K562 (cell line): ENCODE results near the gene GSTA3. TPM values are rescaled to one million over a fixed set of nuclear protein-coding genes. Genes with fewer than 3 reads are reported as not detected.

Source experiments
- ATAC-seq: fragments of 200-7000 bp; cut with Tn5 transposase; 3 replicates; pipeline ENCODE4 v1.9.1; 2020; ENCODE audit warnings: moderate library complexity
- BruUV-seq: library from RNA; stranded (reverse); fragments of 400-500 nt; replicated peaks from 2 replicates; lab custom pipeline; 2021; lab: Mats Ljungman, UMichigan
- CTCF ChIA-PET: fragments of 300-600 bp; formaldehyde crosslinking; extraction: SDS; loops from one replicate; lab custom pipeline; 2021; ENCODE audit warnings: low intra/inter-chr PET ratio; lab: Yijun Ruan, JAX
- POLR2A ChIA-PET: fragments of 300-600, 350-650 bp; sonication (Branson Sonifier 250); formaldehyde crosslinking; extraction: SDS; loops from one replicate; lab custom pipeline; 2021; ENCODE audit warnings: antibody characterized with exemption, inconsistent platforms; lab: Yijun Ruan, JAX
- DNase-seq, 4 experiments: peaks; one replicate each; pipeline versions ENCODE4 v3.0.0 to v3.0.0-alpha.2; 2011 to 2018; ENCODE audit warnings: low spot score in 3 of 4, mixed read lengths in 3 of 4; ENCODE audit errors: extremely low read depth in 1 of 4
- FAIRE-seq: peaks from 2 replicates; lab custom pipeline; 2011; peaks lifted over from hg19 to GRCh38; lab: Jason Lieb, UNC
- H2AFZ ChIP-seq: 2 replicates; pipeline ENCODE4 v1.6.0; 2011; ENCODE audit warnings: low read depth, low read length, control low read depth, inconsistent platforms
- H3K27ac ChIP-seq: fragments of 200-600 bp; 3 replicates; pipeline ENCODE4 v1.8.0; 2011; ENCODE audit warnings: low read depth, mild to moderate bottlenecking, control low read depth, inconsistent platforms, low read length, moderate library complexity, mixed read lengths; ENCODE audit errors: extremely low read depth
- H3K27me3 ChIP-seq, 2 experiments: fragments of 300-600 bp in 1 of 2; 2 replicates in 1 of 2; 3 replicates in 1 of 2; pipeline versions ENCODE4 v1.6.0 to v1.8.0; 2011; ENCODE audit warnings: inconsistent platforms in 2 of 2, low read length in 2 of 2, mild to moderate bottlenecking in 1 of 2, mixed read lengths in 1 of 2, moderate library complexity in 1 of 2; ENCODE audit not compliant: control insufficient read depth in 2 of 2, insufficient read depth in 2 of 2
- H3K36me3 ChIP-seq: fragments of 300-600 bp; 3 replicates; pipeline ENCODE4 v1.8.0; 2011; ENCODE audit warnings: mild to moderate bottlenecking, low read length, inconsistent platforms; ENCODE audit not compliant: control insufficient read depth, insufficient read depth
- H3K4me1 ChIP-seq, 2 experiments: fragments of 200-600 bp in 1 of 2; replicated peaks in 1 of 2; 2 replicates in 1 of 2; 3 replicates in 1 of 2; pipeline versions ENCODE4 v1.5.1 to v1.8.0; 2011; ENCODE audit warnings: inconsistent platforms in 2 of 2, low read length in 2 of 2, mild to moderate bottlenecking in 1 of 2, mixed read lengths in 1 of 2, moderate library complexity in 1 of 2; ENCODE audit not compliant: control insufficient read depth in 2 of 2, insufficient read depth in 2 of 2
- H3K4me2 ChIP-seq: 2 replicates; pipeline ENCODE4 v1.6.1; 2011; ENCODE audit warnings: low read length, control low read depth, inconsistent platforms, mixed read lengths; ENCODE audit not compliant: insufficient read depth
- H3K4me3 ChIP-seq: fragments of 200-600 bp; sonication (generic), shearing (Covaris generic); 2 replicates; pipeline ENCODE4 v1.5.1; 2016; ENCODE audit warnings: control low read depth, inconsistent platforms
- H3K79me2 ChIP-seq: fragments of 200-600 bp; 3 replicates; pipeline ENCODE4 v1.8.0; 2011; ENCODE audit warnings: low read length, inconsistent platforms; ENCODE audit not compliant: control insufficient read depth, insufficient read depth
- H3K9ac ChIP-seq, 2 experiments: 2 replicates each; pipeline versions ENCODE4 v1.6.0 to v1.6.1; 2011; ENCODE audit warnings: low read depth in 2 of 2, low read length in 2 of 2, control low read depth in 1 of 2, inconsistent platforms in 1 of 2, mild to moderate bottlenecking in 1 of 2, mixed read lengths in 1 of 2; ENCODE audit not compliant: insufficient read depth in 1 of 2
- H3K9me1 ChIP-seq: one replicate; pipeline ENCODE4 v1.6.0; 2011; ENCODE audit warnings: inconsistent platforms, mild to moderate bottlenecking, low read length, moderate library complexity; ENCODE audit not compliant: control insufficient read depth, insufficient read depth
- H3K9me3 ChIP-seq: replicated peaks from 2 replicates; pipeline ENCODE4 v1.5.1; 2011; ENCODE audit warnings: low read depth, low read length, inconsistent platforms; ENCODE audit not compliant: control insufficient read depth, insufficient read depth
- H4K20me1 ChIP-seq: replicated peaks from 2 replicates; pipeline ENCODE4 v1.6.1; 2011; ENCODE audit warnings: low read length, inconsistent platforms, mixed read lengths; ENCODE audit not compliant: control insufficient read depth, insufficient read depth
- ASH1L ChIP-seq: fragments of 450-650 bp; IDR thresholded peaks from 2 replicates; pipeline ENCODE4 v1.6.1; 2018; ENCODE audit warnings: borderline replicate concordance, mild to moderate bottlenecking, low read depth; ENCODE audit not compliant: partially characterized antibody
- BRD9 ChIP-seq: fragments of 450-650 bp; IDR thresholded peaks from 2 replicates; pipeline ENCODE4 v1.6.1; 2018; ENCODE audit warnings: low read depth; ENCODE audit not compliant: partially characterized antibody
- MCM2 ChIP-seq: fragments of 450-650 bp; IDR thresholded peaks from 2 replicates; pipeline ENCODE4 v1.6.1; 2017; ENCODE audit warnings: low read depth, mild to moderate bottlenecking
- POLR2G ChIP-seq: fragments of 200-400 bp; formaldehyde crosslinking; IDR thresholded peaks from 2 replicates; pipeline ENCODE4 v1.6.1; 2017; ENCODE audit warnings: low read depth, mild to moderate bottlenecking, antibody characterized with exemption, low read length, moderate library complexity
- RBFOX2 ChIP-seq: fragments of 200-400 bp; formaldehyde crosslinking; IDR thresholded peaks from 2 replicates; pipeline ENCODE4 v1.6.1; 2017; ENCODE audit warnings: low read depth, mild to moderate bottlenecking, low read length, moderate library complexity
- SNRNP70 ChIP-seq: fragments of 200-400 bp; formaldehyde crosslinking; optimal IDR thresholded peaks from 2 replicates; pipeline ENCODE3; 2017; ENCODE audit warnings: low read depth, low read length
- ZNF197 ChIP-seq: fragments of 200-800 bp; sonication (Bioruptor generic); IDR thresholded peaks from 2 replicates; pipeline ENCODE4 v1.6.1; 2016; ENCODE audit warnings: low read depth, missing genetic modification characterization, missing compliant biosample characterization
- ZNF316 ChIP-seq: fragments of 450-650 bp; IDR thresholded peaks from 2 replicates; pipeline ENCODE4 v1.6.1; 2016
- ZNF785 ChIP-seq: fragments of 250-450 bp; sonication (Bioruptor Pico); IDR thresholded peaks from 2 replicates; pipeline ENCODE4 v1.4.0; 2020; ENCODE audit warnings: mild to moderate bottlenecking
- WGBS: fragments of 100-300 bp; shearing (Covaris generic); methylation state at CpG from one replicate; pipeline ENCODE4 v1.1.6; 2016; ENCODE audit warnings: low coverage, mixed read lengths; ENCODE audit not compliant: insufficient coverage; ENCODE audit errors: missing lambda C conversion rate; 5-methylcytosine and 5-hydroxymethylcytosine counted together
- in situ Hi-C: fragments of 300-500 bp; cut with MboI; formaldehyde crosslinking; loops from 4 replicates; pipeline ENCODE4 v1.15.0; 2018; ENCODE audit warnings: inconsistent platforms, mixed read lengths
- intact Hi-C: fragments of 100-400 bp; cut with micrococcal nuclease; formaldehyde crosslinking; loops from 2 replicates; pipeline ENCODE4 v1.14.2; 2022
- polyA plus RNA-seq, 8 experiments: library from polyadenylated mRNA; depleted of rRNA in 4 of 8; stranded (reverse) in 5 of 8; unstranded in 3 of 8; fragments of >200 nt; fragmentation: Nextera tagmentation in 2 of 8; fragmentation: Illumina TruSeq in 1 of 8; extraction: Ambion mirVana in 2 of 8; extraction: Trizol in 1 of 8; gene quantifications; 2 replicates each; pipeline versions ENCODE4 v1.2.1 to v1.2.3, GENCODE V29; 2011 to 2014; ENCODE audit warnings: inconsistent platforms in 1 of 8, missing spikeins in 1 of 8
- total RNA-seq, 7 experiments: library from RNA; depleted of rRNA in 6 of 7; stranded (reverse); fragments of >200 nt in 6 of 7; fragmentation: Illumina TruSeq in 2 of 7; extraction: Trizol in 2 of 7; gene quantifications; 2 replicates each; pipeline versions ENCODE4 v1.2.1 to v1.2.3, GENCODE V29; 2011 to 2021; ENCODE audit warnings: low replicate concordance in 1 of 7
- TF ChIP-seq, protein P1 (sequence below): IDR thresholded peaks from 2 replicates; pipeline ENCODE4 v1.6.1; 2011; ENCODE audit warnings: borderline replicate concordance, low read depth, mild to moderate bottlenecking, moderate library complexity, low read length; ENCODE audit not compliant: insufficient read depth, poor library complexity, severe bottlenecking
- TF ChIP-seq, protein P2 (sequence below): fragments of 250-450 bp; sonication (Bioruptor Pico); IDR thresholded peaks from 2 replicates; pipeline ENCODE4 v1.9.0; 2021; ENCODE audit warnings: mild to moderate bottlenecking, inconsistent platforms

The GSTA3 gene
- total and polyA plus RNA-seq, 9 of the 15 experiments (the other 6 are each of a cell fraction or from before 2014, with no cell fraction given), result not detected

DNA sequence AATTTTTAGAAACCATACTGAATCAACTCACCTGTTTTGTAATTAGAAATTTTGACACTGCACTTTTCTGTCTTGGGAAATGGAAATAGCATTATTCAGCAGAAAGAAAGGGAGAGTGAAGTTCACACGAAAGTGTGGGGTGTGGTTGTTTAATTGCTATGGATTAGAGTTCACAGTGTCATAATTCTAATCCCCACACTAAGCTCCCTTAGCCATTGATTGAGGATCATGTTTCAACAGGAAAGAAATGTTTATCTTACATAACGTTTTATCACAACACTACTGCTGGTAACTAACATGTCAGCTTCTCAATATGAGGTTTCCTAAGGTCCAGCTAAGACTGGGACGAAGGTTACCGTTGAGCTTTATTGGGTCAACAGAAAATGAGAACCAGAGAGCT, 37.5 kb downstream of the GSTA3 start (continued):
- TF ChIP-seq ZNF785 (CRISPR knock-in tag) (no peak), RBFOX2 (no peak), ZNF316 (no peak)
- TF ChIP-seq, all 486 proteins: peak for 0

DNA sequence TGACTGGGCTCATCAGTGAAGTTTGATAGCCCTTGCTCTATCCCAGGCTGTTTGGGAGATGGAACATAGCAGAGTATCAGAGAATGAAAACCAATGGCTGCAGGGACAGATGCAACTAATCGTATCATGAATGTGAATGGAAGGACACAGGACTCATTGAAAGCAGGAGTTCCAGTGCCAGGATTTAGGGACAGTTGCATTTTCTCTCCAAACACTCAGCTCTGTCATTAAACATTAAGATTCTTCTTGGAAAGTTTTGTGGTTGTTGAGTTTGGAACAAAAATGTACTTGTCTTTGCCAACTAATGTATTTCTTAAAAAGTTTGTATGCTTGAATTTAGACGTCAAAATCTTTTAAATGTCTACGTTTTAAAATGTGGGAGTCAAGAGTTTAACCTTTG, 37.9 kb downstream of the GSTA3 start:
- ATAC-seq (no peak), DNase-seq (no peak), FAIRE-seq (no peak)
- Histone ChIP-seq H3K9me3 (no peaks in the 10 kb centered on the region), H3K9me1 (no peaks in the 10 kb centered on the region), H3K4me3 (no peak overlapping the region), H4K20me1 (no peaks in the 10 kb centered on the region), H3K9ac (no peak overlapping the region), H3K4me1 (no peaks in the 10 kb centered on the region; a peak in 1 of 5 replicates), H3K27me3 (peaks cover 4 to 16% of the 10 kb centered on the region in 2 experiments; a peak in 2 of 5 replicates), H3K4me2 (no peak overlapping the region), H3K27ac (no peak overlapping the region), H3K36me3 (no peaks in the 10 kb centered on the region), H3K79me2 (no peaks in the 10 kb centered on the region), H2AFZ (no peak overlapping the region)
- 0% methylated on average over 3 of the region's 3 CpGs for WGBS
- intact Hi-C loops, result no loop called here
- CTCF ChIA-PET, result no interaction called here
- in situ Hi-C loops, result no loop called here
- no peak for TF ChIP-seq MCM2
- TF ChIP-seq POLR2G, result no peak
- no peak for TF ChIP-seq BRD9
- no peak for TF ChIP-seq SNRNP70
- TF ChIP-seq, protein P1, sequence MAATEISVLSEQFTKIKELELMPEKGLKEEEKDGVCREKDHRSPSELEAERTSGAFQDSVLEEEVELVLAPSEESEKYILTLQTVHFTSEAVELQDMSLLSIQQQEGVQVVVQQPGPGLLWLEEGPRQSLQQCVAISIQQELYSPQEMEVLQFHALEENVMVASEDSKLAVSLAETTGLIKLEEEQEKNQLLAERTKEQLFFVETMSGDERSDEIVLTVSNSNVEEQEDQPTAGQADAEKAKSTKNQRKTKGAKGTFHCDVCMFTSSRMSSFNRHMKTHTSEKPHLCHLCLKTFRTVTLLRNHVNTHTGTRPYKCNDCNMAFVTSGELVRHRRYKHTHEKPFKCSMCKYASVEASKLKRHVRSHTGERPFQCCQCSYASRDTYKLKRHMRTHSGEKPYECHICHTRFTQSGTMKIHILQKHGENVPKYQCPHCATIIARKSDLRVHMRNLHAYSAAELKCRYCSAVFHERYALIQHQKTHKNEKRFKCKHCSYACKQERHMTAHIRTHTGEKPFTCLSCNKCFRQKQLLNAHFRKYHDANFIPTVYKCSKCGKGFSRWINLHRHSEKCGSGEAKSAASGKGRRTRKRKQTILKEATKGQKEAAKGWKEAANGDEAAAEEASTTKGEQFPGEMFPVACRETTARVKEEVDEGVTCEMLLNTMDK, result no peak
- TF ChIP-seq ASH1L, result no peak
- TF ChIP-seq ZNF197 (CRISPR knock-in tag), result no peak
- TF ChIP-seq, protein P2, sequence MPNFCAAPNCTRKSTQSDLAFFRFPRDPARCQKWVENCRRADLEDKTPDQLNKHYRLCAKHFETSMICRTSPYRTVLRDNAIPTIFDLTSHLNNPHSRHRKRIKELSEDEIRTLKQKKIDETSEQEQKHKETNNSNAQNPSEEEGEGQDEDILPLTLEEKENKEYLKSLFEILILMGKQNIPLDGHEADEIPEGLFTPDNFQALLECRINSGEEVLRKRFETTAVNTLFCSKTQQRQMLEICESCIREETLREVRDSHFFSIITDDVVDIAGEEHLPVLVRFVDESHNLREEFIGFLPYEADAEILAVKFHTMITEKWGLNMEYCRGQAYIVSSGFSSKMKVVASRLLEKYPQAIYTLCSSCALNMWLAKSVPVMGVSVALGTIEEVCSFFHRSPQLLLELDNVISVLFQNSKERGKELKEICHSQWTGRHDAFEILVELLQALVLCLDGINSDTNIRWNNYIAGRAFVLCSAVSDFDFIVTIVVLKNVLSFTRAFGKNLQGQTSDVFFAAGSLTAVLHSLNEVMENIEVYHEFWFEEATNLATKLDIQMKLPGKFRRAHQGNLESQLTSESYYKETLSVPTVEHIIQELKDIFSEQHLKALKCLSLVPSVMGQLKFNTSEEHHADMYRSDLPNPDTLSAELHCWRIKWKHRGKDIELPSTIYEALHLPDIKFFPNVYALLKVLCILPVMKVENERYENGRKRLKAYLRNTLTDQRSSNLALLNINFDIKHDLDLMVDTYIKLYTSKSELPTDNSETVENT, result no peak
- BruUV-seq, result no TSS peak
- POLR2A ChIA-PET, result no interaction called here
